Neural cell (in vitro differentiated cells): ENCODE data around the gene DNM3. TPM values are rescaled to one million over a fixed set of nuclear protein-coding genes. Genes with fewer than 3 reads are reported as not detected.

Experiments used
- H2AFZ ChIP-seq: fragments of 200-600, 300-800 bp; sonication (generic), shearing (Covaris generic); 2 replicates; pipeline ENCODE4 v1.6.0; 2014; ENCODE audit warnings: low read depth, mild to moderate bottlenecking, antibody characterized with exemption, low read length, moderate library complexity
- H3F3A ChIP-seq: fragments of 200-600 bp; shearing (Covaris generic); 2 replicates; pipeline ENCODE4 v1.6.1; 2016; ENCODE audit warnings: mild to moderate bottlenecking, moderate library complexity, mixed read lengths, antibody characterized with exemption, low read length; ENCODE audit not compliant: insufficient read depth, poor library complexity, severe bottlenecking
- H3K27ac ChIP-seq: fragments of 200-600, 300-800 bp; sonication (generic), shearing (Covaris generic); 2 replicates; pipeline ENCODE4 v1.5.1; 2014; ENCODE audit warnings: mild to moderate bottlenecking, low read length, moderate library complexity
- H3K27me3 ChIP-seq: fragments of 300-800, 200-600 bp; sonication (generic), shearing (Covaris generic); 2 replicates; pipeline ENCODE4 v1.6.0; 2014; ENCODE audit warnings: mild to moderate bottlenecking, low read depth, low read length, moderate library complexity; ENCODE audit not compliant: insufficient read depth
- H3K36me3 ChIP-seq: fragments of 300-800, 200-600 bp; sonication (generic), shearing (Covaris generic); 2 replicates; pipeline ENCODE4 v1.5.1; 2014; ENCODE audit warnings: mild to moderate bottlenecking, antibody characterized with exemption, low read length, moderate library complexity; ENCODE audit not compliant: insufficient read depth
- H3K4me2 ChIP-seq: fragments of 300-800, 200-600 bp; sonication (generic), shearing (Covaris generic); 2 replicates; pipeline ENCODE4 v1.6.0; 2014; ENCODE audit warnings: mild to moderate bottlenecking, low read length
- H3K4me3 ChIP-seq: fragments of 300-800, 200-600 bp; sonication (generic), shearing (Covaris generic); 2 replicates; pipeline ENCODE4 v1.5.1; 2014; ENCODE audit warnings: mild to moderate bottlenecking, low read length, moderate library complexity
- H3K79me2 ChIP-seq: fragments of 200-600 bp; shearing (Covaris generic); replicated peaks from 2 replicates; pipeline ENCODE4 v1.6.0; 2014; ENCODE audit warnings: mild to moderate bottlenecking, low read length, moderate library complexity; ENCODE audit not compliant: insufficient read depth
- H3K9ac ChIP-seq: fragments of 300-800, 200-600 bp; sonication (generic), shearing (Covaris generic); 2 replicates; pipeline ENCODE4 v1.6.1; 2016; ENCODE audit warnings: mild to moderate bottlenecking, low read length, mixed read lengths
- H3K9me2 ChIP-seq: fragments of 200-600 bp; shearing (Covaris generic); 2 replicates; pipeline ENCODE4 v1.6.1; 2016; ENCODE audit warnings: mild to moderate bottlenecking, low read length, mixed read lengths; ENCODE audit not compliant: insufficient read depth
- H3K9me3 ChIP-seq: fragments of 200-600, 300-800 bp; sonication (generic), shearing (Covaris generic); 2 replicates; pipeline ENCODE4 v1.6.1; 2016; ENCODE audit warnings: mild to moderate bottlenecking, mixed run types, low read length, moderate library complexity, mixed read lengths
- H4K20me1 ChIP-seq: fragments of 200-600 bp; shearing (Covaris generic); 2 replicates; pipeline ENCODE4 v1.6.1; 2016; ENCODE audit warnings: mild to moderate bottlenecking, mixed run types; ENCODE audit not compliant: insufficient read depth
- CTCF ChIP-seq: fragments of 450-650 bp; IDR thresholded peaks from 2 replicates; pipeline ENCODE4 v1.5.1; 2014; ENCODE audit warnings: antibody characterized with exemption, mild to moderate bottlenecking, moderate library complexity; ENCODE audit not compliant: poor library complexity, severe bottlenecking
- EP300 ChIP-seq: fragments of 450-650 bp; conservative IDR thresholded peaks from 2 replicates; pipeline ENCODE4 v1.6.1; 2014; ENCODE audit warnings: antibody characterized with exemption, mild to moderate bottlenecking, moderate library complexity; ENCODE audit not compliant: poor library complexity, severe bottlenecking
- EZH2 ChIP-seq: fragments of 200-600, 300-800 bp; shearing (Covaris generic), sonication (generic); IDR thresholded peaks from 2 replicates; pipeline ENCODE4 v1.6.1; 2014; ENCODE audit warnings: antibody characterized with exemption, low read length, borderline replicate concordance, mild to moderate bottlenecking; ENCODE audit not compliant: insufficient read depth, poor library complexity, severe bottlenecking
- MXI1 ChIP-seq: fragments of 450-650 bp; conservative IDR thresholded peaks from 2 replicates; pipeline ENCODE4 v1.6.1; 2014; ENCODE audit warnings: antibody characterized with exemption, mild to moderate bottlenecking; ENCODE audit not compliant: poor library complexity, severe bottlenecking
- POLR2AphosphoS5 ChIP-seq: IDR thresholded peaks from 2 replicates; pipeline ENCODE4 v1.6.1; 2012
- RAD21 ChIP-seq: fragments of 450-650 bp; conservative IDR thresholded peaks from 2 replicates; pipeline ENCODE4 v1.6.1; 2014; ENCODE audit warnings: antibody characterized with exemption, mild to moderate bottlenecking, moderate library complexity
- SMC3 ChIP-seq: fragments of 450-650 bp; conservative IDR thresholded peaks from 2 replicates; pipeline ENCODE4 v1.6.1; 2014; ENCODE audit warnings: antibody characterized with exemption, mild to moderate bottlenecking, moderate library complexity; ENCODE audit not compliant: poor library complexity
- TAF1 ChIP-seq: IDR thresholded peaks from 2 replicates; pipeline ENCODE4 v1.6.1; 2012; ENCODE audit warnings: low read depth
- polyA plus RNA-seq: library from polyadenylated mRNA; depleted of rRNA; stranded (reverse); fragments of >200 nt; gene quantifications from 2 replicates; pipeline ENCODE4 v1.2.3, GENCODE V29; 2014
- TF ChIP-seq, protein P1 (sequence below): IDR thresholded peaks from 2 replicates; pipeline ENCODE4 v1.6.1; 2012; ENCODE audit warnings: borderline replicate concordance

The DNM3 gene
- polyA plus RNA-seq, 1 donor from 2014 or later, result 37.1 TPM

DNA sequence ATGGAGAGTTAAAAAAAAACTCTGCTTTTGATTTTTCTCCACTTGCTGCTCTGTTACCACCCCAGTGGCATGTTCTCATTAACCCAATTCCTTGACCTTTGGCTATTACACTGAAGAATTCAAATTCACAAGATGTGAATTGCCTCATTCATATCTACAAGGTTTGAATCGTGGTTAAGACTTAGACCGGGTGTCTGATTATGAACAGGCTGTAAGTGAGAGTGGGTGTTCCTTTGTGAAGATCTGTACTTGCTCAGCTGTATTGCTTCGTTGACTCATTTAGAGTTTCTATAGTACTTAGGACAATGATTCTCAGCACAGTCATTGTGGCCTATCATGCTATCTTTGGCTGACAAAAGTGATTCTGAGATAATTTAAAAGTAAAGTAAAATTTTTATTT, 36.4 kb downstream of the DNM3 start:
- Histone ChIP-seq H3K36me3 (no peaks in the 10 kb centered on the region), H4K20me1 (no peaks in the 10 kb centered on the region), H3K27me3 (no peaks in the 10 kb centered on the region), H3K27ac (no peak overlapping the region), H3K9ac (no peak overlapping the region), H2AFZ (no peak overlapping the region), H3K9me3 (no peaks in the 10 kb centered on the region), H3K9me2 (no peaks in the 10 kb centered on the region), H3K4me2 (no peak overlapping the region), H3K4me3 (no peak overlapping the region), H3K79me2 (no peaks in the 10 kb centered on the region), H3F3A (no peaks in the 10 kb centered on the region)
- TF ChIP-seq EP300, result no peak
- TF ChIP-seq CTCF, result no peak
- no peak for TF ChIP-seq MXI1
- TF ChIP-seq EZH2, result no peak
- TF ChIP-seq RAD21, result no peak
- no peak for TF ChIP-seq TAF1
- TF ChIP-seq, protein P1, sequence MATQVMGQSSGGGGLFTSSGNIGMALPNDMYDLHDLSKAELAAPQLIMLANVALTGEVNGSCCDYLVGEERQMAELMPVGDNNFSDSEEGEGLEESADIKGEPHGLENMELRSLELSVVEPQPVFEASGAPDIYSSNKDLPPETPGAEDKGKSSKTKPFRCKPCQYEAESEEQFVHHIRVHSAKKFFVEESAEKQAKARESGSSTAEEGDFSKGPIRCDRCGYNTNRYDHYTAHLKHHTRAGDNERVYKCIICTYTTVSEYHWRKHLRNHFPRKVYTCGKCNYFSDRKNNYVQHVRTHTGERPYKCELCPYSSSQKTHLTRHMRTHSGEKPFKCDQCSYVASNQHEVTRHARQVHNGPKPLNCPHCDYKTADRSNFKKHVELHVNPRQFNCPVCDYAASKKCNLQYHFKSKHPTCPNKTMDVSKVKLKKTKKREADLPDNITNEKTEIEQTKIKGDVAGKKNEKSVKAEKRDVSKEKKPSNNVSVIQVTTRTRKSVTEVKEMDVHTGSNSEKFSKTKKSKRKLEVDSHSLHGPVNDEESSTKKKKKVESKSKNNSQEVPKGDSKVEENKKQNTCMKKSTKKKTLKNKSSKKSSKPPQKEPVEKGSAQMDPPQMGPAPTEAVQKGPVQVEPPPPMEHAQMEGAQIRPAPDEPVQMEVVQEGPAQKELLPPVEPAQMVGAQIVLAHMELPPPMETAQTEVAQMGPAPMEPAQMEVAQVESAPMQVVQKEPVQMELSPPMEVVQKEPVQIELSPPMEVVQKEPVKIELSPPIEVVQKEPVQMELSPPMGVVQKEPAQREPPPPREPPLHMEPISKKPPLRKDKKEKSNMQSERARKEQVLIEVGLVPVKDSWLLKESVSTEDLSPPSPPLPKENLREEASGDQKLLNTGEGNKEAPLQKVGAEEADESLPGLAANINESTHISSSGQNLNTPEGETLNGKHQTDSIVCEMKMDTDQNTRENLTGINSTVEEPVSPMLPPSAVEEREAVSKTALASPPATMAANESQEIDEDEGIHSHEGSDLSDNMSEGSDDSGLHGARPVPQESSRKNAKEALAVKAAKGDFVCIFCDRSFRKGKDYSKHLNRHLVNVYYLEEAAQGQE, result no peak
- no peak for TF ChIP-seq POLR2AphosphoS5
- no peak for TF ChIP-seq SMC3

DNA sequence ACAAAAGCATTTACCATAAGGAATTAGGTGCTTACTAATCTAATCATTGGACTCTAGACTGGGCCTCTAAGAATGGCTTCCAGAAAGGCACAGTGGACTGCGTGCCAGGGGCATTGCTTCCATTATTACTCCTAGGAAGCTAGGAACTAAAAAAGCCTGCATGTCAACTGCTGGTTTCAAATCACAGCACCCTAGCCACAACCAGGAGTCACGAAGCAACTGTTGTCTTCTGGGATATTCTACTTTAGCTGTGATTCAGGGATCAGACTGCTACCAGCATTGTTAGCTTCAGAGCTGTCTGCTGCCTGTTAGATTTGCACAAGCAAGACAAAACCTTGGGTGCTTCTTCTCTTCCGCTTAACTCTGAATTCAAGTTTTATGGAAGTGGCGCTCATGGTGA, 38.3 kb downstream of the DNM3 start:
- TF ChIP-seq RAD21 (no peak), MXI1 (no peak), POLR2AphosphoS5 (no peak), EZH2 (no peak)
- no peak overlapping the region for H2AFZ ChIP-seq
- H3K9me2 ChIP-seq, result no peaks in the 10 kb centered on the region
- H3F3A ChIP-seq, result no peaks in the 10 kb centered on the region
- no peak overlapping the region for H3K4me2 ChIP-seq
- no peak overlapping the region for H3K27ac ChIP-seq
- H3K27me3 ChIP-seq, result no peaks in the 10 kb centered on the region
- H3K36me3 ChIP-seq, result no peaks in the 10 kb centered on the region
- no peak overlapping the region for H3K4me3 ChIP-seq
- no peak overlapping the region for H3K9ac ChIP-seq
- H4K20me1 ChIP-seq, result no peaks in the 10 kb centered on the region
- H3K9me3 ChIP-seq, result no peaks in the 10 kb centered on the region
- no peaks in the 10 kb centered on the region for H3K79me2 ChIP-seq

GRCh38 chr1:171881442-171881841, 40.1 kb downstream of the DNM3 start:
- no peaks in the 10 kb centered on the region for H3K9me2 ChIP-seq
- no peaks in the 10 kb centered on the region for H3K27me3 ChIP-seq
- H3K36me3 ChIP-seq, result no peaks in the 10 kb centered on the region
- no peak overlapping the region for H2AFZ ChIP-seq
- no peak overlapping the region for H3K4me3 ChIP-seq
- no peaks in the 10 kb centered on the region for H3K9me3 ChIP-seq
- TF ChIP-seq RAD21 (no peak), EP300 (no peak), POLR2AphosphoS5 (no peak), EZH2 (no peak), CTCF (no peak), MXI1 (no peak), SMC3 (no peak), TAF1 (no peak)
- TF ChIP-seq, protein P1, result no peak
- H4K20me1 ChIP-seq, result no peaks in the 10 kb centered on the region
- H3K4me2 ChIP-seq, result no peak overlapping the region
- H3K9ac ChIP-seq, result no peak overlapping the region
- no peaks in the 10 kb centered on the region for H3K79me2 ChIP-seq
- H3K27ac ChIP-seq, result no peak overlapping the region
- H3F3A ChIP-seq, result no peaks in the 10 kb centered on the region
